ENCODE measurements around the gene ALDH3A2.

Gene ALDH3A2

DNA sequence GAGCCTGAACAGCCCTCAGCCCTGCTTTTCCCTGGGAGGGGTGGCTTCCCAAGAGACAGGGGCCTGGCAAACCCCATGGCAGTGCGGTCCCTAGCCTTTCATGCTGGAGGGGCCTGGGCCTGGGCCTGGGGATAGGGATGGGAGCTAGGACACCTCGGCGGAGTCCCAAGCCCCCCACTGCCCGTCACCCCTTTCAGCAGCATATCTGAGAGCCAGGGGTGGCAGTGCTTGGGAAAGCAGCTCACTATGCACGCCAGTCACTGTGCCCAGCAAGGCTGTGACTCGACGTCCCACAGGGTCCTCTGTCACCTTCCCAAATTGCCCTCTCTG lies 68.4 kb downstream of the ALDH3A2 start:
- no peak for DNase-seq

DNA sequence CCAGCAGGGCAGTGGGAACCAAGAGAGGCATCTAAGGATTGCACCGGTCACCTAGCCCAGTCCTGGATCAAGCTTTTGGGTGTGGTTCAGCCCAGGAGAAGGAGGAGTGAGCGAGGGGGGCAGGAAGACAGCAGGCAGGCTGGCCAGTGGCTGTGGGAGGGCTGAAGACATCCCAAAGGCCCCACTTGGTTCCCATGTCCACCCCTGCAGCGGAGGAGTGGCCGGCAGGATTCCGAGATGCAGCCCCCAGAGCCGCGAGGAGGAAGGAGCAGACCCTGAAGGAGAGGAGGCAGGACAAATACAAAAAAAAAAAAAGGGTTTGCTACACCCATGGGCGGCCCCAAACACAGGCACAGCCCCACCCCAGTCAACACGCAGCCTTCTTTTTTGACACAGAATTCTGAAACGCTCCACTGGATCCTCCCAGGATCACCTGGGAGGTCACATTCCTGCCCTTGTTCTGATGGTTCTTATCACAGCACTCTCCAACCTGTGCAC lies 68.9 kb downstream of the ALDH3A2 start:
- DNase-seq: no peak

DNA sequence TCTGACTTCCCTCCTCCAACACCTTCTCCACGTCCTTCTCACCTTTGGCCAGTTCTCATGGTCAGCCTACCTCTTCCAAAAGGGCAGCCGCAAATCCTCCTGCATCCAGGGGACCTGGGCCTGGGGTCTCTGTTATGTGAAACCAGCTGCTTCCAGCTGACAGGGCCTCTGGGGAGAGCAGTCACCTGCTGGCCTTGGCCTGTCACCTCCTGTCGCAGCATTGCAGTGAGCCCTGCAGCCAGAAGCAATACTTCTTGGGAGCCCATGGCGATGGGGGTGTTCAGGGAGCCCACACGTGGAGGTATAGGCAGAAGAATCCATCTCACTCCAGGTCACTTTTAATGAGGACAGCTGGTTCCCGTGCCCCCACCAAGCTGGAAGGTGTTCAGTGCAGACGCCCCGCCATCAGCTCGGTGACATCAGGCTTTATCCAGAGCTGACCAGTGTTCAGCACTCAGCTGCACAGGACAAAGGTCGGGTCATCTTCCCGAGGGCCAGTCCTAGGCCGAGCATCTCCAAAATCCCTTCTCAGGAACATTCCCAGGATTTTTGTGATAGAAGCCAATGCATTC lies 69.6 kb downstream of the ALDH3A2 start:
- no peak for DNase-seq

DNA sequence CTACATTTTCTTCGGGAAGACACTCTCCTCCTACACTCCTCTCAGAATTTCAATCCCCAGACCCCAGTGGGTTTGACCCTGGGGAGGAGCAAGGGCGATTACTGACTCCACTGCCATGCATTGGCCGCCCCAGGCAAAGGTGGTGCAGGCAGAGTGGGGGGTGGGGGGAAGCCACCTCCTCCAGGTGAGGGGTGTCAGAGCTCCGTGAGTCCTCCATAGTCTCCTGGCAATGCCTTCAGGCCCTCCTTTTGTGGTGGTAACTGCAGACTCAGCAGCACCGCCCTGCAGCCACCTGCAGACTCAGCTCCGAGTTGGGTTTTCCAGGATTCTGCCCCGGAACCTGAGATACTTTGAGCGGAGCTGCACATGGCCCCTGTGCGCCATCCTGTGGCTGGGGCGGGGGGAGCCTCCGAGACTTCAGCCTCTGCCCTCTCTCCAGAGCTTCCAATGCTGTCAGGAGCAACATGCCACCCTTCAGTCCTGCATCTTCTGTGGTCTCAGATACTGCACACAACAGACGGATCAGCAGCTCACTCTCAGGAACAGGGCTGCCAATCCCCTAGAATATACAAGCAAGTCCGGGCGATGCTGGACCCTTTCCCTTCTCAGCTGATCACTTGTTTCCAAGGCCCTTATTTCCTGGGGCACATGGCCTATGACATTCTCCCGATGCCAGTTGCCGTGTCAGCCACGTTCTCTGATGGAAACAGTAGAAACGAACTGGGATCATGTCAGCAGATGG lies 70.2 kb downstream of the ALDH3A2 start:
- no peak for DNase-seq

DNA sequence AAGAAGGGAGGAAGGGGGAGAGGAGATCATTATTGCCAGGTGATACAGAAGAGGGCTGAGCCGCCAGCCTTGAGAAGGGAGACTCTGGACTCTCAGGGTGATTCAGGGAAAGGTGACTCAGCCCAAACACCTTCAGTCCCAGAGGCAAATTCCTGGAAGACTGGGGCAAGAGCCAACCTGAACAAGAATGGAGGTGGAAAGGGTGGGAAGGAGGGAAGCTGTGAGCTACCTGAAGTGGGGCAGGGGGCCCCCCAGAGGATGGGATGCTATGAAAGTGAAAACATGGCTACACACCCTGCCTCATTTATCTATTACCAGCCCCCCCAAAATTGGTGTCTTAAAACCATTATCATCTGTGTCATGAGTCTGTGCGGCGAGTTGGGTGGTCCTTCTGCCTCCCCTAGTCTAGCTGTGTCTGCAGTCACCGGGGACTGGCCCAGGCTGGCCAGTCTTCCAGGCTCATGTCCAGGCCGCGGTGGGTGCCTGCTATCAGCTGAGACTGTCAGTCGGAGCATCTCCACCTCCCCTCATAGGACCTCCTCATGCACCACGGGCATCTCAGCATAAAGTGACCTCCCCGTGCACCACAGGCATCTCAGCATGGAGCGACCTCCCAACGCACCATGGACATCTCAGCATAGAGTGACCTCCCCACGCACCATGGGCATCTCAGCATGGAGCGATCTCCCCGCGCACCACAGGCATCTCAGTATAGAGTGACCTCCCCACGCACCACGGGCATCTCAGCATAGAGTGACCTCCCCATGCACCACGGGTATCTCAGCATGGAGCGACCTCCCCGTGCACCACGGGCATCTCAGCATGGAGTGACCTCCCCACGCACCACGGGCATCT lies 71.0 kb downstream of the ALDH3A2 start:
- DNase-seq: no peak

DNA sequence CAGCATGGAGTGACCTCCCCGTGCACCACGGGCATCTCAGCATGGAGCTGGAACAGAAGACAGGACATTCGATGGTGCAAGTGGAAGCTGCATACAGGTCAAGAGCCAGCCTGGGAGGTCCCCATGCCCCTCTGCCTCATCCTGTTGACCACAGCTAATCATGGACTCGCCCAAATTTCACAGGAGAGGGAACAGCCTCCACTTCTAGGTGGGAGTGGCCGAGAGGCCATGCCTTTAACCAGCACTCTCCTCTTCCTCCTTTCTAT lies 71.6 kb downstream of the ALDH3A2 start:
- no peak for DNase-seq

DNA sequence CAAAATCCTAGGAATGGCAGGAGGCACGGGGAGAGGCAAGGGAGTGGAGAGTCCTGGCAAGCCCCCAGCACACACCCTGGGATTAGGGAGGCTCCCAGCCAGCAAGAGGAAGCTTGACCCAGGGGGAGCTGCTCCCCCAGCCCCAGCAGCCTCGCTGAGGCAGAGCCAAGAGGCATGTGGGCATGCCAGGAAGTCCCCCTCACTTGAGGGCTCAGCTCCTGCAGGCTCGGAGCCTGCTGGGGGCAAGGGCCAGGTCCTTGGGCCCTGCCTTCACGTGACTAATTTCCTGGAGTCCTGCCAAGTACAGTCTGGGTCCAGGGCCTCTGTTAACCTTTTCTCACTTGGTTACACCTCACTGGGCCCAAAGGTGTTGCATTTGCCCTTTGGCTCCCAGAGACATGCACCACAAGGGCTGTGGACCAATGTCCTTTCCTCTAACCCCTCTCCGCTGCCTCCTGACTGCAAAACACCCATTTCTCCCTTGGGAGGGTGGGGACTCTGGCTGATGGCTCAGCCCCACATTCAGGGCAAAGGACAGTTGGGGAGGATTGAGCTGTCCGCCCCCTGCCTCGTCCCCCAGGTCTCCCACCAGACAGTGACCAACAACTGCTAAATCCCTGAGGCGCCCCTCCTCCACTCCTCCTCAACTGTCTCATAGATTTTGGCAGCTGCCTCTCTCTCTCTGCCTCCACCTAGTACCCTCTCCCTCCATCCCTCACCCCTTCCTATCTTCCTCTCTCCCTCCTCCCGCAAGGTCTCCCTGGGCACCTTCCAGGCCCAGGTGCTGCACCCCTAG lies 72.3 kb downstream of the ALDH3A2 start:
- no peak for DNase-seq

DNA sequence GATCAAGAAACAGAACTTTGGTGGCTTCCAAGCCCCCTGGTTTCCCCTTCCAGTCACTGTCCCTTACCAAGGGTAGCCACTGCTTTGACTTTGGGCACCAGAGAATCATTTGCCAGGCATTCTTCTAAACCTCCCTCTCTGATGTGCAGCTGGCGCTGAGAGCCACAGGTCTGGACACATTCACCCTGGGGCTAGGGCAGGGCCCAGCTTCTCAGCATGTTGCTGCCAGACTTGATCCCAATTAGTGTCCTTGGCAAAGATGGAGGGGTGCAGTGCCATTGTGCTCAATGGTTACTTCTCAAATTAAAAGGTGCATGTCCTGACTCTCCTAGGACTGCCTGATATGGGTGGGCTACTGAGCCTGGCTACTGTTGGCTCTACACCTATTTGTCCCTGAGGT lies 75.4 kb downstream of the ALDH3A2 start:
- DNase-seq: no peak

DNA sequence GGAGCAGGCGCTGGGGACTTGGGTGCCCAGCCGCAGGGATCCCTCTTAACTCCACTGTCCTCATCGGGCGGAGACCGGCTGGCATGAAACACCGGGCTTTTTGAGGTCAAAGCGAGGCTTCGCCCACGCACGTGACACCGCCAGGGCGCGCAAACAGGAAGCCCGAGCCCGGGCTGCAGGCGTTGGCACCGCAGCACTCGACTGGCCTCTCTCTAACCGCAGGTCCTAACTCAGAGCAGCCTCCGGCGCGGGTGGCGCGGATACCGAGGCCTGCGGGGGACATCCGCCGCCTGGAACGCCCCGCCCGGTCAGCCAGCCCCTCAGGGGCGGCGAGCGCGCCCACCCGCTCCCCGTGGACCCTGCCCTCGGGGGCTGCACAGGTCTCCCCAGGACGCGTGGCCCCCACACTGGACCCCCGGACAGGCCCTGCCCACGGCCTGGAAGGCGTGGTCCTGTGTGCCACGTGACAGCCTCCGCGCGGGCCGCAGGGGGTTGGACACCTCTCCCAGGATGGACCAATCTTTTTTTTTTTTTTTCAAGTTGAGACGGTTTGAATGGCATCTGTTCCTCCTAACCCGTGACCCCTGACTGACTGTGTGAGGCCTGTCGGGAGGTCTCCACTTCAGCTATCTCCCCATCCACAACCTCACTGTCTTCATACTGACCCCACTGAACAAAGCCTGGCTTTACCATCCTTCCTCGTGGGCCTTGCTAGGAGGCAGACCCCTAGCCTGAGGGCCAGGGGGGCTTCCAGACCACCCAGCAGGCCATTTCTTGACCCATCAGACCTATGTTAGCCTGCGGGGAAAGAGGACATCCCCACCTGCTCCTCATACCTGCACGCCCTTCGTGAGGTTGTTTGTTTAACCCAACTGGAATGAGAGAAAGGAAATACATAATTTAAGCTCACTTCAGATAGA lies 76.2 kb downstream of the ALDH3A2 start:
- peak; percentile 66 for DNase-seq

DNA sequence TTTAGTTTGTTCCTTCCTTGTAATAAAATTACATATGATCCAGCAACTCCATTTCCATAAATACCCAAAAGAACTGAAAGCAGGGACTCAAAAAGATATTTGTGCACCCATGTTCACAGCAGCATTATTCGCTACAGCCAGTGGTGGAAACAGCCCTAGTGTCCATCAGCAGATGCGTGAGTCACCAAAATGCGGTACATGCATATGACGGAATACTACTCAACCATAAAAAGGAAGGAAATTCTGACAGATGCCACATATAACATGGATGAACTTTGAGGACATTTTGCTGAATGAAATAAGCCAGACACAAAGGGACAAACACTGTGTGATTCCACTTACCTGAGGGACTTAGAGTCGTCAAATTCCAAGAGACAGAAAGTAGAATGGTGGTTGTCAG lies 76.9 kb downstream of the ALDH3A2 start:
- DNase-seq: no peak

DNA sequence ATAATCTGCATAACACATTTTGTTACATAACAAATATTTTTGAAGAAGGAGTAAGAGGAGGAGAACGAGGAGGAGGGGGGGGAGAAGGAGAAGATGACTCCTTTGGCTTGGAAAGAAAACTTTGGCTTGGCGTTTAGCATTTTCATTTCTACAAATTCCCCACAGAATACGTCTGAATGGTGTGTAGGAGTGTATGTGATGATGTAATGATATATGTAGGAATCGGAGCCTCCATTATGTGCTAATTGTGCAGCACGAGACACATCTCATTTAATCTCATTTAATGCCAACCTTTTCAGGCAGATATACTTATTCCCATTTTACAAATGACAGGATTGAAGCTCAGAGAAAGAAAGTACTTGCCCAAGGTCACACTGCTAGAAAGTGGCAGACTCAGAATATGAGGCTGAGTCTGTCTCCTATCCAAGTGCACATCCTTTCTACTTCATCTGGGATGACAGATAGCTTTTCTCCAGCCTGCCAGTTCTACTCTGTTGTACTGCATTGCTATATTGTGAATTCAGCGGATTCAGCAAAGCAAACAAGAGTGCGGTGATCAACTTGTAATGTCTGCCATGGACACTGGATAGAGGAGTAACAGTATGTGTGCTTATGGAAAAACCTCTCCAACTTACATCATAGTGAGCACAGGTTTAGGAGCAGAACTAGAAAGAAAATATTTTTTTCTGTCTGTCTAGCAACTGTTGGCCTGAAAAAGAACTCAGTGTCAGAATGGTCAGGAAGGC lies 78.3 kb downstream of the ALDH3A2 start:
- no peak for DNase-seq
